Activated CD8-positive, alpha-beta T cell treated with anti-CD3 and anti-CD28 coated beads, Interleukin-2, amount 10 ng/mL, durations not matched to agents 7 days and 5 days (primary cell): Measurements from ENCODE around the gene BSCL2. TPM values are rescaled to one million over a fixed set of nuclear protein-coding genes. Genes with fewer than 3 reads are reported as not detected.

Experiments used
- ATAC-seq: fragments of 150-1000 bp; cut with Tn5 transposase; one replicate; pipeline ENCODE4 v1.10.0; 2021; ENCODE audit warnings: moderate library complexity
- CTCF ChIA-PET: fragments of 350-600 bp; sonication (Branson Sonifier 250); formaldehyde crosslinking; loops from one replicate; lab custom pipeline; 2021; ENCODE audit warnings: antibody characterized with exemption; lab: Charles Lee
- POLR2A ChIA-PET: fragments of 350-600 bp; sonication (Branson Sonifier 250); formaldehyde crosslinking; loops from one replicate; lab custom pipeline; 2021; ENCODE audit warnings: antibody characterized with exemption; lab: Charles Lee
- DNase-seq: peaks from one replicate; pipeline ENCODE4 v3.0.0-alpha.2; 2020
- H3K27ac Mint-ChIP-seq: one replicate; pipeline ENCODE4 v1.8.0; 2021; ENCODE audit warnings: mild to moderate bottlenecking, mixed read lengths
- H3K27me3 Mint-ChIP-seq: one replicate; pipeline ENCODE4 v1.8.0; 2021; ENCODE audit warnings: low read depth, mixed read lengths
- H3K36me3 Mint-ChIP-seq: one replicate; pipeline ENCODE4 v1.8.0; 2021; ENCODE audit warnings: low read depth, mixed read lengths
- H3K4me1 Mint-ChIP-seq: one replicate; pipeline ENCODE4 v1.8.0; 2021; ENCODE audit warnings: low read depth, mixed read lengths
- H3K4me3 Mint-ChIP-seq: one replicate; pipeline ENCODE4 v1.8.0; 2021; ENCODE audit warnings: mild to moderate bottlenecking, mixed read lengths
- H3K9me3 Mint-ChIP-seq: one replicate; pipeline ENCODE4 v1.8.0; 2022; ENCODE audit warnings: mixed read lengths; ENCODE audit not compliant: insufficient read depth
- total RNA-seq, 2 experiments: library from RNA; stranded (reverse); gene quantifications; one replicate each; pipeline ENCODE4 v1.2.3, GENCODE V29; 2021

The BSCL2 gene
- total RNA-seq, 2 experiments from 2014 or later, result 30.3 to 39.9 TPM

GRCh38 chr11:62689421-62690183 lies 17.6 kb downstream of the BSCL2 start, which contains the start of gene LRRN4CL:
Gene LRRN4CL, minus strand, starts transcription at chr11:62689530. Its CDS starts 1,022 bp downstream, at chr11:62688508.
- CTCF ChIA-PET, result interaction anchor here (0.6 to 3.6 kb wide), 8 partner anchors 9 to 295 kb away, joined by 3 to 24 read pairs (median 3); partner anchors contain the start of genes C11orf98, CSKMT, LBHD1 and TUT1
- no peaks in the 10 kb centered on the region for H3K9me3 Mint-ChIP-seq
- no peak within 1 kb of the TSS for H3K27ac Mint-ChIP-seq
- ATAC-seq (no peak), DNase-seq (no peak)
- no peak within 1 kb of the TSS for H3K4me3 Mint-ChIP-seq
- POLR2A ChIA-PET, result interaction anchor here (1.2 to 2.2 kb wide), 5 partner anchors 9 to 151 kb away, joined by 4 to 7 read pairs (median 5); partner anchors contain the start of genes C11orf98, CSKMT and UBXN1
- peaks cover 18% of the 10 kb centered on the region for H3K36me3 Mint-ChIP-seq
- peaks cover 10% of the 10 kb centered on the region for H3K27me3 Mint-ChIP-seq
- peaks cover 4% of the 10 kb centered on the region for H3K4me1 Mint-ChIP-seq

- DNase-seq (no peak), ATAC-seq (no peak)
- Mint-ChIP-seq H3K4me1 (no peaks in the 10 kb centered on the region), H3K9me3 (no peaks in the 10 kb centered on the region), H3K36me3 (peaks cover 16% of the 10 kb centered on the region), H3K27me3 (peaks cover 10% of the 10 kb centered on the region), H3K27ac (no peak overlapping the region), H3K4me3 (no peak overlapping the region)
- ChIA-PET CTCF (interaction anchor here (0.7 to 3.6 kb wide), 6 partner anchors 8 to 96 kb away, joined by 3 to 24 read pairs (median 4); partner anchors contain the start of genes C11orf98, CSKMT, LBHD1 and TUT1), POLR2A (interaction anchor here (1.6 to 2.2 kb wide), 3 partner anchors 8 to 152 kb away, joined by 4 to 7 read pairs (median 6); partner anchors contain the start of genes C11orf98 and CSKMT)
These were observed 18.7 kb downstream of the BSCL2 start for GRCh38 chr11:62688491-62688890.

GRCh38 chr11:62687508-62688396 lies 19.5 kb downstream of the BSCL2 start:
- Mint-ChIP-seq H3K27ac (no peak overlapping the region), H3K4me3 (no peak overlapping the region), H3K4me1 (no peaks in the 10 kb centered on the region), H3K27me3 (peaks cover 10% of the 10 kb centered on the region), H3K36me3 (peaks cover 14% of the 10 kb centered on the region), H3K9me3 (no peaks in the 10 kb centered on the region)
- DNase-seq, result no peak
- CTCF ChIA-PET, result interaction anchor here (1.2 to 3.6 kb wide), 5 partner anchors 7 to 95 kb away, joined by 3 to 24 read pairs (median 5); partner anchors contain the start of genes C11orf98, CSKMT, LBHD1 and TUT1
- ATAC-seq, result no peak
- POLR2A ChIA-PET, result no interaction called here

- no peak overlapping the region for H3K27ac Mint-ChIP-seq
- ChIA-PET CTCF (interaction anchor here (7.0 kb wide), 1 partner anchor 12 kb away, joined by 77 read pairs; no protein-coding TSS in a partner anchor), POLR2A (no interaction called here)
- DNase-seq, result no peak
- peaks cover 5% of the 10 kb centered on the region for H3K27me3 Mint-ChIP-seq
- H3K4me1 Mint-ChIP-seq, result peaks cover 25% of the 10 kb centered on the region
- peaks cover 11% of the 10 kb centered on the region for H3K36me3 Mint-ChIP-seq
- H3K9me3 Mint-ChIP-seq, result no peaks in the 10 kb centered on the region
- no peak overlapping the region for H3K4me3 Mint-ChIP-seq
- ATAC-seq, result no peak
These were observed 24.7 kb downstream of the BSCL2 start for GRCh38 chr11:62682518-62682917.

GRCh38 chr11:62680825-62681240 lies 26.4 kb downstream of the BSCL2 start:
- Mint-ChIP-seq H3K4me3 (no peak overlapping the region), H3K9me3 (no peaks in the 10 kb centered on the region), H3K27ac (peak overlapping the region; percentile 55), H3K36me3 (peaks cover 24% of the 10 kb centered on the region), H3K4me1 (peaks cover 39% of the 10 kb centered on the region), H3K27me3 (no peaks in the 10 kb centered on the region)
- DNase-seq (peak; percentile 71), ATAC-seq (peak; percentile 79)
- ChIA-PET CTCF (interaction anchor here (0.6 to 7.0 kb wide), 41 partner anchors 9 to 286 kb away, joined by 3 to 77 read pairs (median 5); partner anchors contain the start of genes B3GAT3, BSCL2, C11orf98 and CSKMT), POLR2A (interaction anchor here (0.7 to 3.4 kb wide), 13 partner anchors 8 to 200 kb away, joined by 3 to 24 read pairs (median 3); partner anchors contain the start of genes C11orf98, CSKMT, LBHD1 and LRRN4CL)

- H3K36me3 Mint-ChIP-seq, result peaks cover 30% of the 10 kb centered on the region
- DNase-seq, result peak; percentile 89
- ChIA-PET CTCF (interaction anchor here (1.3 to 7.0 kb wide), 7 partner anchors 7 to 66 kb away, joined by 4 to 77 read pairs (median 13); partner anchors contain the start of genes C11orf98, CSKMT, LBHD1 and LRRN4CL), POLR2A (interaction anchor here (0.6 to 3.4 kb wide), 12 partner anchors 10 to 1698 kb away, joined by 3 to 24 read pairs (median 4); partner anchors contain the start of genes C11orf98, CSKMT, INTS5 and LRRN4CL)
- H3K27me3 Mint-ChIP-seq, result no peaks in the 10 kb centered on the region
- H3K4me1 Mint-ChIP-seq, result peaks cover 42% of the 10 kb centered on the region
- ATAC-seq, result peak; percentile 88
- H3K4me3 Mint-ChIP-seq, result peak within 1 kb of the TSS; percentile 92
- H3K9me3 Mint-ChIP-seq, result no peaks in the 10 kb centered on the region
- peak within 1 kb of the TSS; percentile 87 for H3K27ac Mint-ChIP-seq
These were observed 28.2 kb downstream of the BSCL2 start, which contains the start of gene UBXN1 for GRCh38 chr11:62678770-62679696. Gene UBXN1, minus strand, starts transcription at chr11:62679073. Its CDS starts 150 bp downstream, at chr11:62678923.

- no peaks in the 10 kb centered on the region for H3K27me3 Mint-ChIP-seq
- ChIA-PET POLR2A (interaction anchor here (0.6 to 3.4 kb wide), 8 partner anchors 14 to 176 kb away, joined by 3 to 24 read pairs (median 4); partner anchors contain the start of genes C11orf98, CSKMT, INTS5 and TUT1), CTCF (interaction anchor here (7.0 kb wide), 1 partner anchor 16 kb away, joined by 77 read pairs; no protein-coding TSS in a partner anchor)
- ATAC-seq (no peak), DNase-seq (no peak)
- peaks cover 36% of the 10 kb centered on the region for H3K36me3 Mint-ChIP-seq
- H3K4me1 Mint-ChIP-seq, result peaks cover 47% of the 10 kb centered on the region
- no peaks in the 10 kb centered on the region for H3K9me3 Mint-ChIP-seq
- peak overlapping the region; percentile 92 for H3K4me3 Mint-ChIP-seq
- H3K27ac Mint-ChIP-seq, result peak overlapping the region; percentile 87
These were observed 28.8 kb downstream of the BSCL2 start for GRCh38 chr11:62678433-62678769.

GRCh38 chr11:62677714-62678113 lies 29.5 kb downstream of the BSCL2 start:
- Mint-ChIP-seq H3K27me3 (no peaks in the 10 kb centered on the region), H3K36me3 (peaks cover 43% of the 10 kb centered on the region), H3K9me3 (no peaks in the 10 kb centered on the region), H3K4me1 (peaks cover 54% of the 10 kb centered on the region), H3K27ac (peak overlapping the region; percentile 87), H3K4me3 (peak overlapping the region; percentile 92)
- POLR2A ChIA-PET, result interaction anchor here (1.3 to 4.8 kb wide), 3 partner anchors 13 to 164 kb away, joined by 3 to 32 read pairs (median 8); partner anchors contain the start of genes C11orf98, CSKMT and INTS5
- DNase-seq (no peak), ATAC-seq (no peak)
- CTCF ChIA-PET, result interaction anchor here (1.4 to 7.0 kb wide), 4 partner anchors 13 to 85 kb away, joined by 4 to 77 read pairs (median 6); partner anchors contain the start of genes C11orf98, MTA2 and TUT1

GRCh38 chr11:62677156-62677555 lies 30.1 kb downstream of the BSCL2 start:
- peak overlapping the region; percentile 47 for H3K4me3 Mint-ChIP-seq
- peak overlapping the region; percentile 87 for H3K27ac Mint-ChIP-seq
- H3K9me3 Mint-ChIP-seq, result no peaks in the 10 kb centered on the region
- DNase-seq, result no peak
- peaks cover 48% of the 10 kb centered on the region for H3K36me3 Mint-ChIP-seq
- H3K4me1 Mint-ChIP-seq, result peaks cover 59% of the 10 kb centered on the region
- ChIA-PET POLR2A (interaction anchor here (1.3 to 4.8 kb wide), 5 partner anchors 10 to 179 kb away, joined by 3 to 32 read pairs (median 8); partner anchors contain the start of genes C11orf98, CSKMT and INTS5), CTCF (interaction anchor here (1.3 to 7.0 kb wide), 5 partner anchors 13 to 85 kb away, joined by 3 to 77 read pairs (median 5); partner anchors contain the start of genes C11orf98, MTA2 and TUT1)
- no peak for ATAC-seq
- H3K27me3 Mint-ChIP-seq, result no peaks in the 10 kb centered on the region
